ENCODE data around the gene PDLIM4.

DNA sequence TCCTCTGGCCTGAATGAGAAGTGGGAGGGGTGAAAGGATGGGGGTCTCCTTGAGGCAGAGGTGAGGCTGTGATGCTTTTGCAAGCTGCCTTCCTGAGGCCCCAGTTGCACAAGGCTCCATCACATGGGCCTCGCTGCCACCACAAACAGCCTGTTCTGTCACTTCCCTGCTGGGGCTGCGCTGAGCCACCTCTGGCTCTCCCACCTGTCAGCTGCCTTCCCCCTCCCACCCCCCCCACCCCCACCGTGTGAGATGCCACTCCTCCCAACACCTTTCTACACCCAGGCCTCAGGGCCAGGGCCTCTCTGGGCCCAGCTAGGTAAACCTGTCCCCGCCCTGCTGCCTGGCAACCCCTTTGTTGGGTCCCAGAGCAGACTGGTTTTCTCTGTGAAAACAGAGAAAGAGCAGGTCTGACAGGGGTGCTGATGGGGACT, 4.5 kb upstream of the PDLIM4 start:
- TF ChIP-seq GATA2 (IDR thresholded peaks at IDR 0.05; ENCODE audit: low read depth, low read length) (no peak), GATA3 (IDR thresholded peaks at IDR 0.05; ENCODE audit: low read depth, low read length) (no peak)
